ENCODE data around the gene RGS9.
A peak's percentile ranks its signal among the peaks of the same experiment; 100 is the strongest.

Gene RGS9

DNA sequence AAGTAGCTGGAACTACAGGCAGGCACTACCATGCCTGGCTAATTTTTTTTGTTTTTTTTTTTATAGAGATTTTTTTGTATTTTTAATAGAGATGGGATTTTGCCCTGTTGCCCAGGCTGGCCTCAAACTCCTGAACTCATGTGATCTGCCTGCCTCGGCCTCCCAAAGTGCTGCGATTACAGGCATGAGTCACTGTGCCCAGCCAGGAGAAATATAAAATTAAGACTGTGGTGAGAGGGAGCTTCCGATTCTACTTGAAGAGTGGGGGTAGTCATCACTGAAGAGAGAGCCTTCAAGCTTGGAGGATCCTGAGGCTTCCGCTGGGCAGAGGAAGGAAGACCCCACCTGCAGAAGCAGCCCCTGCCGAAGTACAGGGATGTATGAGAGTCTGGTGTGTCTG, 34.4 kb upstream of the RGS9 start:
- POLR2A ChIA-PET (ENCODE audit: low non-redundant PET): no interaction called here
- CTCF ChIA-PET: interaction anchor here (0.6 to 1.2 kb wide), 2 partner anchors 34 to 43 kb away, joined by 3 to 5 read pairs; partner anchors contain the start of gene RGS9
- TF ChIP-seq, protein P1, sequence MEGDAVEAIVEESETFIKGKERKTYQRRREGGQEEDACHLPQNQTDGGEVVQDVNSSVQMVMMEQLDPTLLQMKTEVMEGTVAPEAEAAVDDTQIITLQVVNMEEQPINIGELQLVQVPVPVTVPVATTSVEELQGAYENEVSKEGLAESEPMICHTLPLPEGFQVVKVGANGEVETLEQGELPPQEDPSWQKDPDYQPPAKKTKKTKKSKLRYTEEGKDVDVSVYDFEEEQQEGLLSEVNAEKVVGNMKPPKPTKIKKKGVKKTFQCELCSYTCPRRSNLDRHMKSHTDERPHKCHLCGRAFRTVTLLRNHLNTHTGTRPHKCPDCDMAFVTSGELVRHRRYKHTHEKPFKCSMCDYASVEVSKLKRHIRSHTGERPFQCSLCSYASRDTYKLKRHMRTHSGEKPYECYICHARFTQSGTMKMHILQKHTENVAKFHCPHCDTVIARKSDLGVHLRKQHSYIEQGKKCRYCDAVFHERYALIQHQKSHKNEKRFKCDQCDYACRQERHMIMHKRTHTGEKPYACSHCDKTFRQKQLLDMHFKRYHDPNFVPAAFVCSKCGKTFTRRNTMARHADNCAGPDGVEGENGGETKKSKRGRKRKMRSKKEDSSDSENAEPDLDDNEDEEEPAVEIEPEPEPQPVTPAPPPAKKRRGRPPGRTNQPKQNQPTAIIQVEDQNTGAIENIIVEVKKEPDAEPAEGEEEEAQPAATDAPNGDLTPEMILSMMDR (conservative IDR thresholded peaks at IDR 0.05; ENCODE audit: low read depth): no peak
- peak overlapping the region; percentile 50 for H3K27ac ChIP-seq
- no peak for DNase-seq (ENCODE audit: low spot score)

DNA sequence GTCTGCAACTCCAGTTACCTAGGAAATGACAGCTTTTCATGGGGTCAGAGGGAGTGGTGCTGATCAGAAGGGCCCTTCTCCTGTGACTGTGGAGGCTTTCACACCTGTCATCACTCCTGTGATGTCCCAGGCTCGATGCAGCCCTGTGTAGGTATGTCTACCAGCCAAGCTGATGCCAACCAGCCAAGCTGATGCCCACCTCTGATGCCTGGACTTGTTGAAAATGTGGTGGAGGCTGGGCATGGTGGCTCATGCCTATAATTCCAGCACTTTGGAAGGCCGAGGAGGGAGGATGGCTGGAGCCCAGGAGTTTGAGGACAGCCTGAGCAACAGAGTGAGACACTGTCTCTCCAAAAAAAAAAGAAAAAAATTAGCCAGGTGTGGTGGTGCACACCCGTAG, 33.7 kb upstream of the RGS9 start:
- POLR2A ChIA-PET (ENCODE audit: low non-redundant PET): interaction anchor here (0.6 kb wide), 1 partner anchor 34 kb away, joined by 3 read pairs; no protein-coding TSS in a partner anchor
- CTCF ChIA-PET: interaction anchor here (0.6 kb wide), 1 partner anchor 44 kb away, joined by 5 read pairs; no protein-coding TSS in a partner anchor
- DNase-seq (ENCODE audit: low spot score): no peak
- H3K27ac ChIP-seq: peak overlapping the region; percentile 50
- TF ChIP-seq, protein P1 (conservative IDR thresholded peaks at IDR 0.05; ENCODE audit: low read depth): no peak

DNA sequence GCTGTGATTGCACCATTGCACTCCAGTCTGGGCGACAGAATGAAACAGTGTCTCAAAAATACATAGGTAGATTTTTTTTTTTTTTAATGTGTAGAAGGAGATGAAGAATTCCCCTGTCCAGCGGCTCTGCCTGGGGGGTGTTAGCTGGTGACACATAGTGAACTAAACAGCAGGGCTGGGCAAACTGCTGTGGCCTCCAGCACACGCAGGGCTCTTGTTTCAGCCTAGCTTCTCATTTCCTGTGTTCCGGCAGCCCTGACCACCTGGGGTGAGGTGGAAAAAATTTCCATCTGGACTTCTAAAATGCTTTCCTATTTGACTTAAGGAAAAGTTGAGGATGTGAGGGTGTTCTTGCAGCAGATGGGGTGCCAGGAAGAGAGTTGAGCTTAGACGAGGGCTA, 33.3 kb upstream of the RGS9 start:
- ChIA-PET CTCF (no interaction called here), POLR2A (ENCODE audit: low non-redundant PET) (interaction anchor here (0.6 kb wide), 1 partner anchor 34 kb away, joined by 3 read pairs; no protein-coding TSS in a partner anchor)
- no peak for DNase-seq (ENCODE audit: low spot score)
- TF ChIP-seq, protein P1 (conservative IDR thresholded peaks at IDR 0.05; ENCODE audit: low read depth): no peak
- H3K27ac ChIP-seq: peak overlapping the region; percentile 50

GRCh38 chr17:65104541-65104940, 32.6 kb upstream of the RGS9 start:
- CTCF ChIA-PET: no interaction called here
- POLR2A ChIA-PET (ENCODE audit: low non-redundant PET): no interaction called here
- DNase-seq (ENCODE audit: low spot score): no peak
- H3K27ac ChIP-seq: no peak overlapping the region
- TF ChIP-seq, protein P1 (conservative IDR thresholded peaks at IDR 0.05; ENCODE audit: low read depth): no peak

GRCh38 chr17:65104973-65105372, 32.2 kb upstream of the RGS9 start:
- TF ChIP-seq, protein P1 (conservative IDR thresholded peaks at IDR 0.05; ENCODE audit: low read depth): no peak
- DNase-seq (ENCODE audit: low spot score): no peak
- H3K27ac ChIP-seq: peak overlapping the region; percentile 93; the same call in 1 of the 2 replicates
- CTCF ChIA-PET: no interaction called here
- POLR2A ChIA-PET (ENCODE audit: low non-redundant PET): interaction anchor here (0.6 kb wide), 1 partner anchor 43 kb away, joined by 4 read pairs; no protein-coding TSS in a partner anchor

DNA sequence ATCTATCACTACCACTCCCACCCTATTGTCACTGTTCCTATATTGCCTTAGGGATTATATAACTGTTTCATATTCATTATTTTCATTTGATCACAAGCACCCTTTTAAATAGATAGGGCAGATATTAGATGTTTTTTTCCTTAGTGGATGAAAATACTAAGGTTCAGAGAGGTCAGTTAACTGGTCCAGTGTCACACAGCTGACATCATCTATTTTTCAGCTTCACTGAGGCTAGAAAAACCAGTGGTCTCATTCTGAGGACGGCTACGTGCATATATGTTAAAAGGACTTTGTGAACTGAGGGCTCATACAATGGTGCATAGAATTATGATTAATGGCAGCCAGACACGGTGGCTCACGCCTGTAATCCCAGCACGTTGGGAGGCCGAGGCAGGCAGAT, 29.0 kb upstream of the RGS9 start:
- POLR2A ChIA-PET (ENCODE audit: low non-redundant PET): no interaction called here
- H3K27ac ChIP-seq: no peak overlapping the region
- CTCF ChIA-PET: no interaction called here
- DNase-seq (ENCODE audit: low spot score): no peak
- TF ChIP-seq, protein P1 (conservative IDR thresholded peaks at IDR 0.05; ENCODE audit: low read depth): no peak

All from RWPE1 (cell line).